ENCODE data around the gene ADSL.

ADSL gene

DNA sequence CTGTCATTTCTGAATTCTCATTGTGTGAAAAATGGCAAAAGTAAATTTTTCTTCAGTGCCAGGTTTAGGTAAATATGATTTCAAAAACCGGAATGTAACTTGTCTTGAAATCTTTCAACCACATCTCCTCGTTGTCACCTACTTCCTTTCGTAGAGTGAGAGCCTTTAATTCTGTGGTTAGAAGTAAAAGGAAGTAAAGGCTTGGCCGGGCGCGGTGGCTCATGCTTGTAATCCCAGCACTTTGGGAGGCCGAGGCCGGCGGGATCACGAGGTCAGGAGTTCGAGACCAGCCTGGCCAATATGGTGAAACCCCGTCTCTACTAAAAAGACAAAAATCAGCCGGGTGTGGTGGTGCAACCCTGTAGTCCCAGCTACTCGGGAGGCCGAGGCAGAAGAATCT, 53.9 kb downstream of the ADSL start:
- TF ChIP-seq CTCF (IDR thresholded peaks at IDR 0.05; ENCODE audit: control insufficient read depth, extremely low read depth, insufficient read depth): no peak
- no peak for DNase-seq (ENCODE audit: low read depth)
- no peak overlapping the region for H3K4me3 ChIP-seq (ENCODE audit: low read depth, low read length)

- no peak for DNase-seq (ENCODE audit: low read depth)
- TF ChIP-seq CTCF (IDR thresholded peaks at IDR 0.05; ENCODE audit: control insufficient read depth, extremely low read depth, insufficient read depth): no peak
- H3K4me3 ChIP-seq (ENCODE audit: low read depth, low read length): no peak overlapping the region
Observed at GRCh38 chr22:40401532-40401931, 55.2 kb downstream of the ADSL start.

- TF ChIP-seq CTCF (IDR thresholded peaks at IDR 0.05; ENCODE audit: control insufficient read depth, extremely low read depth, insufficient read depth): no peak
- H3K4me3 ChIP-seq (ENCODE audit: low read depth, low read length): no peak overlapping the region
- no peak for DNase-seq (ENCODE audit: low read depth)
Observed at GRCh38 chr22:40401981-40402406, 55.7 kb downstream of the ADSL start.

GRCh38 chr22:40403141-40403540, 56.8 kb downstream of the ADSL start:
- H3K4me3 ChIP-seq (ENCODE audit: low read depth, low read length): no peak overlapping the region
- no peak for DNase-seq (ENCODE audit: low read depth)
- no peak for TF ChIP-seq CTCF (IDR thresholded peaks at IDR 0.05; ENCODE audit: control insufficient read depth, extremely low read depth, insufficient read depth)

GRCh38 chr22:40403651-40404050, 57.4 kb downstream of the ADSL start:
- DNase-seq (ENCODE audit: low read depth): no peak
- no peak for TF ChIP-seq CTCF (IDR thresholded peaks at IDR 0.05; ENCODE audit: control insufficient read depth, extremely low read depth, insufficient read depth)

GRCh38 chr22:40404251-40405177, 58.2 kb downstream of the ADSL start:
- TF ChIP-seq CTCF (IDR thresholded peaks at IDR 0.05; ENCODE audit: control insufficient read depth, extremely low read depth, insufficient read depth): no peak
- H3K4me3 ChIP-seq (ENCODE audit: low read depth, low read length): no peak overlapping the region
- no peak for DNase-seq (ENCODE audit: low read depth)

More at GRCh38 chr22:40403651-40404050, 57.4 kb downstream of the ADSL start:
- H3K4me3 ChIP-seq (ENCODE audit: low read depth, low read length): no peak overlapping the region
